HepG2 (cell line): Measurements from ENCODE around the gene ZFYVE26. TPM values are rescaled to one million over a fixed set of nuclear protein-coding genes. Genes with fewer than 3 reads are reported as not detected.
A peak's percentile ranks its signal among the peaks of the same experiment; 100 is the strongest.

ENCODE experiments used
- CBX5 ChIP-seq: sonication (generic); formaldehyde crosslinking; IDR thresholded peaks from 2 replicates; pipeline ENCODE4 v1.4.0; 2020; ENCODE audit warnings: missing genetic modification reagents, borderline replicate concordance
- CHD2 ChIP-seq: IDR thresholded peaks from 2 replicates; pipeline ENCODE4 v1.6.1; 2011; ENCODE audit warnings: low read depth, low read length, improper control_type of control experiment
- MXD1 ChIP-seq: sonication (generic); formaldehyde crosslinking; IDR thresholded peaks from 2 replicates; pipeline ENCODE4 v1.4.0; 2020; ENCODE audit warnings: mild to moderate bottlenecking, missing genetic modification reagents
- NR2F1 ChIP-seq, 2 experiments: fragments of 450-650 bp in 1 of 2; formaldehyde crosslinking in 1 of 2; IDR thresholded peaks; 2 replicates each; pipeline versions ENCODE4 v1.5.0 to v1.6.1; 2016 to 2020; ENCODE audit warnings: mild to moderate bottlenecking in 1 of 2, missing compliant biosample characterization in 1 of 2, missing genetic modification reagents in 1 of 2, moderate library complexity in 1 of 2
- RBAK ChIP-seq: sonication (generic); formaldehyde crosslinking; IDR thresholded peaks from 2 replicates; pipeline ENCODE4 v1.5.1; 2020; ENCODE audit warnings: mild to moderate bottlenecking, missing genetic modification reagents
- ZBTB33 ChIP-seq: sonication (generic); formaldehyde crosslinking; IDR thresholded peaks from 2 replicates; pipeline ENCODE4 v1.4.0; 2020; ENCODE audit warnings: missing genetic modification reagents
- ZBTB7A ChIP-seq: sonication (generic); formaldehyde crosslinking; IDR thresholded peaks from 2 replicates; pipeline ENCODE4 v1.8.0; 2022; ENCODE audit warnings: mild to moderate bottlenecking, missing genetic modification reagents
- ZNF230 ChIP-seq: sonication (generic); formaldehyde crosslinking; IDR thresholded peaks from 2 replicates; pipeline ENCODE4 v1.4.0; 2020; ENCODE audit warnings: mild to moderate bottlenecking, missing genetic modification reagents
- ZNF367 ChIP-seq: sonication (generic); formaldehyde crosslinking; IDR thresholded peaks from 2 replicates; pipeline ENCODE4 v1.4.0; 2020; ENCODE audit warnings: missing genetic modification reagents, borderline replicate concordance
- ZNF446 ChIP-seq: sonication (generic); formaldehyde crosslinking; IDR thresholded peaks from 2 replicates; pipeline ENCODE4 v1.5.0; 2020; ENCODE audit warnings: mild to moderate bottlenecking, missing genetic modification reagents
- ZNF589 ChIP-seq: sonication (generic); formaldehyde crosslinking; conservative IDR thresholded peaks from 2 replicates; pipeline ENCODE4 v1.8.0; 2022; ENCODE audit warnings: mild to moderate bottlenecking, moderate library complexity, missing genetic modification reagents
- ZNF616 ChIP-seq: sonication (generic); formaldehyde crosslinking; IDR thresholded peaks from 2 replicates; pipeline ENCODE4 v1.5.0; 2020; ENCODE audit warnings: low read depth, mild to moderate bottlenecking, missing genetic modification reagents
- ZNF724P ChIP-seq: sonication (generic); formaldehyde crosslinking; IDR thresholded peaks from 2 replicates; pipeline ENCODE4 v1.8.0; 2022; ENCODE audit warnings: missing genetic modification reagents, borderline replicate concordance
- polyA plus RNA-seq, 8 experiments: library from polyadenylated mRNA; depleted of rRNA in 3 of 8; stranded (reverse) in 7 of 8; unstranded in 1 of 8; fragments of >200 nt; fragmentation: Illumina TruSeq in 4 of 8; extraction: Trizol in 4 of 8; gene quantifications; 2 replicates each; pipeline versions ENCODE4 v1.2.1 to v1.2.3, GENCODE V29; 2011 to 2016; ENCODE audit warnings: low read depth in 4 of 8, missing spikeins in 1 of 8, mixed read lengths in 1 of 8; ENCODE audit not compliant: insufficient read depth in 1 of 8
- total RNA-seq, 5 experiments: library from RNA; depleted of rRNA; stranded (reverse); fragments of >200 nt; fragmentation: Illumina TruSeq; extraction: Trizol; gene quantifications; 2 replicates each; pipeline ENCODE4 v1.2.3, GENCODE V29; 2016; ENCODE audit warnings: low read depth in 1 of 5
- TF ChIP-seq, protein P1 (sequence below), 2 experiments: sonication (generic) in 1 of 2; formaldehyde crosslinking in 1 of 2; IDR thresholded peaks; 2 replicates each; pipeline versions ENCODE4 v1.4.0 to v1.6.1; 2016 to 2020; ENCODE audit warnings: borderline replicate concordance in 1 of 2, low read depth in 1 of 2, mild to moderate bottlenecking in 1 of 2, missing genetic modification reagents in 1 of 2
- TF ChIP-seq, protein P2 (sequence below): IDR thresholded peaks from 2 replicates; pipeline ENCODE4 v1.6.1; 2016; ENCODE audit warnings: low read depth, missing genetic modification reagents, missing compliant biosample characterization

Gene ZFYVE26
- total and polyA plus RNA-seq, 2 of the 13 experiments (the other 11 are each of a cell fraction or from before 2014, with no cell fraction given), result 13.6 to 16.4 TPM

- TF ChIP-seq, protein P1, sequence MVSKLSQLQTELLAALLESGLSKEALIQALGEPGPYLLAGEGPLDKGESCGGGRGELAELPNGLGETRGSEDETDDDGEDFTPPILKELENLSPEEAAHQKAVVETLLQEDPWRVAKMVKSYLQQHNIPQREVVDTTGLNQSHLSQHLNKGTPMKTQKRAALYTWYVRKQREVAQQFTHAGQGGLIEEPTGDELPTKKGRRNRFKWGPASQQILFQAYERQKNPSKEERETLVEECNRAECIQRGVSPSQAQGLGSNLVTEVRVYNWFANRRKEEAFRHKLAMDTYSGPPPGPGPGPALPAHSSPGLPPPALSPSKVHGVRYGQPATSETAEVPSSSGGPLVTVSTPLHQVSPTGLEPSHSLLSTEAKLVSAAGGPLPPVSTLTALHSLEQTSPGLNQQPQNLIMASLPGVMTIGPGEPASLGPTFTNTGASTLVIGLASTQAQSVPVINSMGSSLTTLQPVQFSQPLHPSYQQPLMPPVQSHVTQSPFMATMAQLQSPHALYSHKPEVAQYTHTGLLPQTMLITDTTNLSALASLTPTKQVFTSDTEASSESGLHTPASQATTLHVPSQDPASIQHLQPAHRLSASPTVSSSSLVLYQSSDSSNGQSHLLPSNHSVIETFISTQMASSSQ (IDR thresholded peaks at IDR 0.05; ENCODE audit: low read depth), result peak; percentile 96
- TF ChIP-seq, protein P1 (CRISPR knock-in tag; IDR thresholded peaks at IDR 0.05; ENCODE audit: borderline replicate concordance), result peak; percentile 98
- no peak for TF ChIP-seq ZNF446
- TF ChIP-seq ZNF616 (CRISPR knock-in tag), result no peak
- TF ChIP-seq ZBTB33 (CRISPR knock-in tag), result 0 out of 2 replicates have a peak, but pooled peaks have one; percentile 32
- TF ChIP-seq CBX5 (CRISPR knock-in tag), result peak; percentile 66; the same call in 1 of the 2 replicates
- TF ChIP-seq RBAK (CRISPR knock-in tag), result no peak
- TF ChIP-seq ZNF724P, result peak; percentile 40; the same call in 1 of the 2 replicates
- TF ChIP-seq NR2F1 (CRISPR knock-in tag; IDR thresholded peaks at IDR 0.05), result no peak
- no peak for TF ChIP-seq ZBTB7A (CRISPR knock-in tag)
- TF ChIP-seq, protein P2, sequence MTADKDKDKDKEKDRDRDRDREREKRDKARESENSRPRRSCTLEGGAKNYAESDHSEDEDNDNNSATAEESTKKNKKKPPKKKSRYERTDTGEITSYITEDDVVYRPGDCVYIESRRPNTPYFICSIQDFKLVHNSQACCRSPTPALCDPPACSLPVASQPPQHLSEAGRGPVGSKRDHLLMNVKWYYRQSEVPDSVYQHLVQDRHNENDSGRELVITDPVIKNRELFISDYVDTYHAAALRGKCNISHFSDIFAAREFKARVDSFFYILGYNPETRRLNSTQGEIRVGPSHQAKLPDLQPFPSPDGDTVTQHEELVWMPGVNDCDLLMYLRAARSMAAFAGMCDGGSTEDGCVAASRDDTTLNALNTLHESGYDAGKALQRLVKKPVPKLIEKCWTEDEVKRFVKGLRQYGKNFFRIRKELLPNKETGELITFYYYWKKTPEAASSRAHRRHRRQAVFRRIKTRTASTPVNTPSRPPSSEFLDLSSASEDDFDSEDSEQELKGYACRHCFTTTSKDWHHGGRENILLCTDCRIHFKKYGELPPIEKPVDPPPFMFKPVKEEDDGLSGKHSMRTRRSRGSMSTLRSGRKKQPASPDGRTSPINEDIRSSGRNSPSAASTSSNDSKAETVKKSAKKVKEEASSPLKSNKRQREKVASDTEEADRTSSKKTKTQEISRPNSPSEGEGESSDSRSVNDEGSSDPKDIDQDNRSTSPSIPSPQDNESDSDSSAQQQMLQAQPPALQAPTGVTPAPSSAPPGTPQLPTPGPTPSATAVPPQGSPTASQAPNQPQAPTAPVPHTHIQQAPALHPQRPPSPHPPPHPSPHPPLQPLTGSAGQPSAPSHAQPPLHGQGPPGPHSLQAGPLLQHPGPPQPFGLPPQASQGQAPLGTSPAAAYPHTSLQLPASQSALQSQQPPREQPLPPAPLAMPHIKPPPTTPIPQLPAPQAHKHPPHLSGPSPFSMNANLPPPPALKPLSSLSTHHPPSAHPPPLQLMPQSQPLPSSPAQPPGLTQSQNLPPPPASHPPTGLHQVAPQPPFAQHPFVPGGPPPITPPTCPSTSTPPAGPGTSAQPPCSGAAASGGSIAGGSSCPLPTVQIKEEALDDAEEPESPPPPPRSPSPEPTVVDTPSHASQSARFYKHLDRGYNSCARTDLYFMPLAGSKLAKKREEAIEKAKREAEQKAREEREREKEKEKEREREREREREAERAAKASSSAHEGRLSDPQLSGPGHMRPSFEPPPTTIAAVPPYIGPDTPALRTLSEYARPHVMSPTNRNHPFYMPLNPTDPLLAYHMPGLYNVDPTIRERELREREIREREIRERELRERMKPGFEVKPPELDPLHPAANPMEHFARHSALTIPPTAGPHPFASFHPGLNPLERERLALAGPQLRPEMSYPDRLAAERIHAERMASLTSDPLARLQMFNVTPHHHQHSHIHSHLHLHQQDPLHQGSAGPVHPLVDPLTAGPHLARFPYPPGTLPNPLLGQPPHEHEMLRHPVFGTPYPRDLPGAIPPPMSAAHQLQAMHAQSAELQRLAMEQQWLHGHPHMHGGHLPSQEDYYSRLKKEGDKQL (CRISPR knock-in tag), result no peak
- no peak for TF ChIP-seq ZNF367 (CRISPR knock-in tag)
- TF ChIP-seq ZNF589, result no peak
- TF ChIP-seq CHD2, result no peak
- no peak for TF ChIP-seq ZNF230 (CRISPR knock-in tag)
- no peak for TF ChIP-seq MXD1 (CRISPR knock-in tag)
Measured at GRCh38 chr14:67738740-67739504, 77.5 kb downstream of the ZFYVE26 start (continued).
